ENCODE measurements around the gene UBP1. TPM values are rescaled to one million over a fixed set of nuclear protein-coding genes. Genes with fewer than 3 reads are reported as not detected.
"Not testable (repeated sequence)": the region's sequence is repeated elsewhere in the genome, so short reads cannot be mapped to it uniquely, and the experiment has no call there.

Gene UBP1
- total RNA-seq, 1 experiment from 2014 or later: 50.4 TPM

- Histone ChIP-seq H2AFZ (no peak overlapping the region), H3K27ac (no peak overlapping the region), H3F3A (ENCODE audit: insufficient read depth, low read depth) (no peaks in the 10 kb centered on the region), H3K36me3 (ENCODE audit: low read depth) (no peaks in the 10 kb centered on the region), H4K20me1 (ENCODE audit: insufficient read depth) (no peaks in the 10 kb centered on the region), H3K4me1 (replicated peaks; ENCODE audit: insufficient read depth) (no peaks in the 10 kb centered on the region), H3K9me2 (ENCODE audit: insufficient read depth) (no peaks in the 10 kb centered on the region), H3K27me3 (ENCODE audit: insufficient read depth, low read depth) (no peaks in the 10 kb centered on the region), H3K4me3 (no peak overlapping the region), H3K9me3 (ENCODE audit: insufficient read depth, low read depth) (no peaks in the 10 kb centered on the region), H3K79me2 (ENCODE audit: low read depth) (no peaks in the 10 kb centered on the region), H3K4me2 (no peak overlapping the region)
- ChIA-PET POLR2A (ENCODE audit: unreplicated experiment) (no interaction called here), CTCF (no interaction called here)
- no TSS peak for BruUV-seq (replicated peaks)
- intact Hi-C loops (cut with micrococcal nuclease; ENCODE audit: unreplicated experiment): no loop called here
- no peak for TF ChIP-seq EZH2 (IDR thresholded peaks at IDR 0.05; ENCODE audit: low read depth)
- TF ChIP-seq CTCF (conservative IDR thresholded peaks at IDR 0.05): no peak
- DNase-seq: no peak
Measured at GRCh38 chr3:33473813-33474212, 33.6 kb upstream of the UBP1 start.

GRCh38 chr3:33467786-33468185 is 27.6 kb upstream of the UBP1 start:
- no peaks in the 10 kb centered on the region for H3F3A ChIP-seq (ENCODE audit: insufficient read depth, low read depth)
- ChIA-PET POLR2A (ENCODE audit: unreplicated experiment) (no interaction called here), CTCF (no interaction called here)
- no TSS peak for BruUV-seq (replicated peaks)
- H3K27ac ChIP-seq: no peak overlapping the region
- H3K36me3 ChIP-seq (ENCODE audit: low read depth): no peaks in the 10 kb centered on the region
- H3K4me3 ChIP-seq: no peak overlapping the region
- no peak for DNase-seq
- no peak overlapping the region for H3K4me2 ChIP-seq
- no peaks in the 10 kb centered on the region for H3K4me1 ChIP-seq (replicated peaks; ENCODE audit: insufficient read depth)
- TF ChIP-seq EZH2 (IDR thresholded peaks at IDR 0.05; ENCODE audit: low read depth): no peak
- TF ChIP-seq CTCF (conservative IDR thresholded peaks at IDR 0.05): no peak
- H3K9me2 ChIP-seq (ENCODE audit: insufficient read depth): no peaks in the 10 kb centered on the region
- H3K9me3 ChIP-seq (ENCODE audit: insufficient read depth, low read depth): no peaks in the 10 kb centered on the region
- H3K27me3 ChIP-seq (ENCODE audit: insufficient read depth, low read depth): no peaks in the 10 kb centered on the region
- intact Hi-C loops (cut with micrococcal nuclease; ENCODE audit: unreplicated experiment): no loop called here
- no peaks in the 10 kb centered on the region for H4K20me1 ChIP-seq (ENCODE audit: insufficient read depth)
- H3K79me2 ChIP-seq (ENCODE audit: low read depth): no peaks in the 10 kb centered on the region
- no peak overlapping the region for H2AFZ ChIP-seq

DNA sequence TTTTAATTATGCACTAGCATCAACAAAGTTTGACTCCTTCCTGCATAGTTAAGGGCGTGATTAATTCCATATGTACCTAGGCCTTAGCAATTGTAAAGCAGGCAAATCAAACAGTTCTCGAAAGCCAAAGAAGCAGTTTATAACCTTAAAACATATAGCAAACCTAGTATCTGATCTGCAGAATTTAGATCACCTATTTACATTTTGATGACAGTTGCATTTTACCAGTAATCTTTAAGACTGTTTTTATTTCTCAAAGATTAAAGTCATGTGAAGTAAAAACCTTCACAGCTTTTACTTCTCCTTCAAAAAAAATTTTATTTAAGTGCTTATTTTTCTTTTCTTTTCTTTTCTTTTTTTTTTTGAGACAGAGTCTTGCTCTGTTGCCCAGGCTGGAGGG is 20.9 kb upstream of the UBP1 start:
- no peak for DNase-seq

GRCh38 chr3:33459577-33459976 is 19.4 kb upstream of the UBP1 start:
- CTCF ChIA-PET; H3F3A ChIP-seq (ENCODE audit: insufficient read depth, low read depth); DNase-seq; BruUV-seq (replicated peaks); H3K4me3 ChIP-seq; H3K4me2 ChIP-seq; intact Hi-C loops (cut with micrococcal nuclease; ENCODE audit: unreplicated experiment); POLR2A ChIA-PET (ENCODE audit: unreplicated experiment); H4K20me1 ChIP-seq (ENCODE audit: insufficient read depth); H2AFZ ChIP-seq; H3K9me2 ChIP-seq (ENCODE audit: insufficient read depth); H3K9me3 ChIP-seq (ENCODE audit: insufficient read depth, low read depth); H3K36me3 ChIP-seq (ENCODE audit: low read depth); H3K79me2 ChIP-seq (ENCODE audit: low read depth); H3K4me1 ChIP-seq (replicated peaks; ENCODE audit: insufficient read depth); H3K27ac ChIP-seq; H3K27me3 ChIP-seq (ENCODE audit: insufficient read depth, low read depth): not testable (repeated sequence)

More for the DNA sequence above, 20.9 kb upstream of the UBP1 start:
- ChIA-PET CTCF (no interaction called here), POLR2A (ENCODE audit: unreplicated experiment) (no interaction called here)
- Histone ChIP-seq H3K4me2 (no peak overlapping the region), H4K20me1 (ENCODE audit: insufficient read depth) (no peaks in the 10 kb centered on the region), H3K27ac (no peak overlapping the region), H3K9me3 (ENCODE audit: insufficient read depth, low read depth) (no peaks in the 10 kb centered on the region), H3K4me1 (replicated peaks; ENCODE audit: insufficient read depth) (no peaks in the 10 kb centered on the region), H3K27me3 (ENCODE audit: insufficient read depth, low read depth) (no peaks in the 10 kb centered on the region), H3F3A (ENCODE audit: insufficient read depth, low read depth) (no peaks in the 10 kb centered on the region), H3K9me2 (ENCODE audit: insufficient read depth) (no peaks in the 10 kb centered on the region), H3K36me3 (ENCODE audit: low read depth) (no peaks in the 10 kb centered on the region), H3K79me2 (ENCODE audit: low read depth) (no peaks in the 10 kb centered on the region), H3K4me3 (no peak overlapping the region), H2AFZ (no peak overlapping the region)
- BruUV-seq (replicated peaks): no TSS peak
- TF ChIP-seq EZH2 (IDR thresholded peaks at IDR 0.05; ENCODE audit: low read depth) (no peak), CTCF (conservative IDR thresholded peaks at IDR 0.05) (no peak)
- intact Hi-C loops (cut with micrococcal nuclease; ENCODE audit: unreplicated experiment): no loop called here

Data from PC-9 (cell line).